Measurements from ENCODE around the gene ZFP62.

DNA sequence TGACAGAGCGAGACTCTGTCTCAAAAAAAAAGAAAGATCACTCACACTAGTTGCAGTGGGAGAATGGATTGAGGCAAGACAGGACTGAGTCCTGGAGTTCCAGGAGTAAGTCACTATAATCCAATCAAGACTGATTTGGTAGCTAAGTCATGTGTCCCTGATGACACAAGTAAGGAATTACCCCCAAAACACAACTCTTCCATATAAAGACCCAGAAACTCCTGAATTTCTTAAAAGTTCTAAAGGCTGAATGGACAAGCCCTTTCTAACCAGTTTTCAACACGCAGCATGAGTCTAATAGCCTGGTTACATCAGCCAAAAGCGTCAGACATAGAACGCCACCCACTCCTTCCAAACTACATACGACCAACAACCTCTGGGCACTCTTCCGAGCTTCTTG, 2.5 kb downstream of the ZFP62 start:
- TF ChIP-seq POLR2AphosphoS5 (IDR thresholded peaks at IDR 0.05; ENCODE audit: low read depth, low read length) = no peak
- no peak for TF ChIP-seq POU2F2 (IDR thresholded peaks at IDR 0.05; ENCODE audit: low read depth, low read length)

Data from GM12891 (cell line).